IPS-18a (cell line): ENCODE measurements around the gene TFDP2.
A peak's percentile ranks its signal among the peaks of the same experiment; 100 is the strongest.

ENCODE experiments used
- H3K27ac ChIP-seq: one replicate; pipeline ENCODE4 v1.5.1; 2013; ENCODE audit warnings: low read length
- H3K27me3 ChIP-seq: one replicate; pipeline ENCODE4 v1.6.1; 2013; ENCODE audit warnings: mild to moderate bottlenecking, low read length; ENCODE audit not compliant: control insufficient read depth, insufficient read depth
- H3K36me3 ChIP-seq: one replicate; pipeline ENCODE4 v1.6.1; 2013; ENCODE audit warnings: low read depth, low read length; ENCODE audit not compliant: control insufficient read depth
- H3K4me1 ChIP-seq: one replicate; pipeline ENCODE4 v1.6.1; 2013; ENCODE audit warnings: low read depth, low read length; ENCODE audit not compliant: control insufficient read depth
- H3K4me3 ChIP-seq: one replicate; pipeline ENCODE4 v1.5.1; 2013; ENCODE audit warnings: low read length
- H3K9ac ChIP-seq: one replicate; pipeline ENCODE4 v1.6.1; 2013; ENCODE audit warnings: mild to moderate bottlenecking, low read length, moderate library complexity
- H3K9me3 ChIP-seq: one replicate; pipeline ENCODE4 v1.6.1; 2013; ENCODE audit warnings: low read depth, low read length; ENCODE audit not compliant: control insufficient read depth

The TFDP2 gene, protein sequence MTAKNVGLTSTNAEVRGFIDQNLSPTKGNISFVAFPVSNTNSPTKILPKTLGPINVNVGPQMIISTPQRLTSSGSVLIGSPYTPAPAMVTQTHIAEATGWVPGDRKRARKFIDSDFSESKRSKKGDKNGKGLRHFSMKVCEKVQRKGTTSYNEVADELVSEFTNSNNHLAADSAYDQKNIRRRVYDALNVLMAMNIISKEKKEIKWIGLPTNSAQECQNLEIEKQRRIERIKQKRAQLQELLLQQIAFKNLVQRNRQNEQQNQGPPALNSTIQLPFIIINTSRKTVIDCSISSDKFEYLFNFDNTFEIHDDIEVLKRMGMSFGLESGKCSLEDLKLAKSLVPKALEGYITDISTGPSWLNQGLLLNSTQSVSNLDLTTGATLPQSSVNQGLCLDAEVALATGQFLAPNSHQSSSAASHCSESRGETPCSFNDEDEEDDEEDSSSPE

DNA sequence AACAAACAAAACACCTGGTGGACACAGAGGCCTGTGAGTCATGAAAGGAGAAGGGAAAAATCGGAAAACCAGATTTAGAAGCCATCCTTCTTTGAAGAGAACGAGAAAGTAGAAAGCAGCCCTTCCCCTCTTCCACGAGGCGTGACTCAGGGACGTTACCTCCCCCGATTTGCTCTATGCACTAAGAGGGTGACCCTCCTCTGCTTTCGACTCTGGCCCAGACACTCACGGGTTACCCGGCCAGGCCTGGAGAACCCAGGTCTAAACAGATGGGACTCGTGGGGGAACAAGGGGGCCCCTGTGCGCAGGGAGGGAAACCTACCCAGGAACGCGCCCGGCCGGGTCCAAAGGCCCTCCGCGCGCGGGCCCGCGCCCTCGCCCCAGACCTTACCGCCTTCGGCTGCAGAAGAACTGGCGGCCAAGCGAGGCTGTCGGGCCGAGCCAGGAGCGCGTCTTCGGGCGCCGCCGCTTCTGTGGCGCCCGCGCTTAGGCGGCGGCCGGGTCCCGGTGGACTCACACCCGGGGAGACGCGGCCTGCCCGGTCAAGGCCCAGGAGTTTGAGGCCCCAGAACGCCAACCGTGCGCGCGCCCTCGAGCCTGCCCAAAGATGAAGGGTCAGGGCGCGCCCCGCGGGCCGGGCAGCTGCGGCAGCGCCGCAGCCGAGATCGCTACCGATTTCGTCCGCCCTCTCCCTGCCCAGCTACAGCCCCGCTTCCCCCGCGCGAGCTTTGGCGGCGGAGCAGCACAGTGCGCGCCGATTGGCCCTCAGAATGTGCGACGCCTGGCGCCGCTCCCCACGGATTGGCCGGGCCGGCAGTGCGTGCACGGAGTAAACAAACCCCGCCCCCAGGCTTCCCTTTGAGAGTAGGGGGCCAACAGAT, at the start of gene TFDP2:
Gene TFDP2, minus strand, starts transcription at position 753 of the 881 bp plus-strand sequence. CDS start 47,795 bp downstream, outside the sequence.
- peaks cover 26% of the 10 kb centered on the region for H3K27me3 ChIP-seq
- H3K4me3 ChIP-seq: peak within 1 kb of the TSS; percentile 93
- no peaks in the 10 kb centered on the region for H3K9me3 ChIP-seq
- peaks cover 7% of the 10 kb centered on the region for H3K4me1 ChIP-seq
- no peaks in the 10 kb centered on the region for H3K36me3 ChIP-seq
- H3K9ac ChIP-seq: peak within 1 kb of the TSS; percentile 87
- H3K27ac ChIP-seq: no peak within 1 kb of the TSS

DNA sequence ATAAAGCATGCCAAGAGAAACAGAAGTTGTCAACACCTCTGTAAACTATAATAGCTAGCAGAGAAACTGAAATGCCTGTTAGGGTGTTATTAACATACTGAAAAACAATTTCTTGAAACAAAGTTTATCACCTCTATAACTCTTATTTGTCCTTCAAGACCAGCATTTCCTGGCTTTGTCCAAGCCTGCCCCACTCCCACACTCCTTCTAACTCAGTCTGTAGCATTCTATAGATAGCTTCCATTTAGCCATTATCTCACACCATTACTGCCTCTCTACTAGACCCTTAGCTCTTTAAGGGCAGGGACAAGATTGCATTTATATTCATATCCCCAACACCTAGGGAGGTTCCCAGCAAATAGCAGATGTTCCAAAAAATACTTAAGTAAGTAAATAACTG, 39.5 kb upstream of the TFDP2 start:
- H3K4me3 ChIP-seq: no peak overlapping the region
- H3K4me1 ChIP-seq: no peaks in the 10 kb centered on the region
- H3K9ac ChIP-seq: no peak overlapping the region
- H3K27ac ChIP-seq: no peak overlapping the region
- H3K9me3 ChIP-seq: no peaks in the 10 kb centered on the region
- no peaks in the 10 kb centered on the region for H3K36me3 ChIP-seq
- H3K27me3 ChIP-seq: no peaks in the 10 kb centered on the region

DNA sequence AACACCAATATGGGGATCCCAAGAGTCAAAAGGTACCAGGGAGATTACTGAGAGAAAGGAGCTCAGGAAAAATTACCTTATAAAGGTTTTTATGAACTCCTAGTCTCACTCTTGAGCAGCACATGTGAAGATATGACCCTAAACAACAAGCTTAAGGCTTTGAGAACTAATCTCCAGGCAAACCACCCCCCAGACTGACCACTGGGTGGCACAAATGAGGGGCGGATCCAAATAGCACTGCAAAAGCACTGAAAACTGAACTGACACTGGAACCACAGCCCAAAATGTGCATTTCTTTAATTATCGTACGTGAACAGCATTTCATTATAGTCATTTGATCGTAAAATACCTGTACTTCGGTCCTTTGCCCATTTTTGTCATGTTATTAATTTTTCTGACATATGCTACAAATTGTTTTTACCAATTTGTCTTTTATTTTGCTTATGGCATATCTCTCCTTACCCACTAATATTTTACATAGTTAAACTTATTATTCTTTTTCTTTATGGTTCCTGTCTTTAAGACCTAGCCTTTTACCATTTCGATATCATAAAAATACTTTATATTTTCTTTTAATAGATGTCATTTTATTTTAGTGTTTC, 31.5 kb upstream of the TFDP2 start:
- Histone ChIP-seq H3K9ac (no peak overlapping the region), H3K4me3 (no peak overlapping the region), H3K27ac (no peak overlapping the region), H3K9me3 (no peaks in the 10 kb centered on the region), H3K27me3 (no peaks in the 10 kb centered on the region), H3K36me3 (peaks cover 5% of the 10 kb centered on the region), H3K4me1 (no peaks in the 10 kb centered on the region)

DNA sequence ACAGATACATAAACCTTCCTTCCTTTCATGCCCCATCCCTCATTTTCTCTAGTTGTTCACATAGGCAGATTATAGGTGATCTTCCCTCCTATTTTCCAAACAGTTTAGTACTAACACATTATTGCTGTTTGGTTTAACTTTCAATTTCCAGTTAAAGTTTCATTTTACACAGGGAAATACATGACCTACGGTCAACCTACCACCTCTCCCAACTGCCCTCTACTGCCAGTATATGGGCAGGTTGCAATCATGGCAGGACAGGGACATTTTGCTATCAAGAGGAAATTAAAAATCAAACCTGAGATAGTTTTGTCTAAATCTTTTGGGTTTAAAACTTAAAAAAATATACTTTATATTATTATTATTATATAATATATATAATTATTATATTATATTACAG, 26.1 kb upstream of the TFDP2 start:
- H3K36me3 ChIP-seq: peaks cover 5% of the 10 kb centered on the region
- no peaks in the 10 kb centered on the region for H3K4me1 ChIP-seq
- H3K4me3 ChIP-seq: no peak overlapping the region
- no peaks in the 10 kb centered on the region for H3K27me3 ChIP-seq
- H3K9ac ChIP-seq: no peak overlapping the region
- no peak overlapping the region for H3K27ac ChIP-seq
- no peaks in the 10 kb centered on the region for H3K9me3 ChIP-seq

DNA sequence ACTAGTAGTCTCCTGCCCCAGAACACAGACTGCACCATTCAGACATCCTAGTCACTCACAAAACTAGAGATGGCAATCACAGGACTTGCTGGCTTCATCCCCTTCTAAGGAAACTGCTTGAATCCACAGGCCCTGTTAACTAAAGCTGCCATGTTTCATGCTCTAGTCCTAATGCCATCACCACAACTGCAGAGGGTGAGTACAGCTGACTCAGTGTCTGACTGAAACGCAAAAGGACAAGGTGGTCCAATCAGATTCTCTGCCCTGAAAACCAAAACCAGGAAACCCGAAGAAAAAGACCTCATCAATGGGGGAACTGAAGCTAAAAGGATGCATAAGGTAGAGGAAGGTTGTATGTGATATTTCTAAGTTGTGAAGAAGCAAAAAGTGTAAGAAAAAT, 25.2 kb upstream of the TFDP2 start:
- H3K27ac ChIP-seq: no peak overlapping the region
- H3K9me3 ChIP-seq: no peaks in the 10 kb centered on the region
- peaks cover 5% of the 10 kb centered on the region for H3K36me3 ChIP-seq
- no peak overlapping the region for H3K9ac ChIP-seq
- H3K4me3 ChIP-seq: no peak overlapping the region
- peaks cover 6% of the 10 kb centered on the region for H3K4me1 ChIP-seq
- no peaks in the 10 kb centered on the region for H3K27me3 ChIP-seq

DNA sequence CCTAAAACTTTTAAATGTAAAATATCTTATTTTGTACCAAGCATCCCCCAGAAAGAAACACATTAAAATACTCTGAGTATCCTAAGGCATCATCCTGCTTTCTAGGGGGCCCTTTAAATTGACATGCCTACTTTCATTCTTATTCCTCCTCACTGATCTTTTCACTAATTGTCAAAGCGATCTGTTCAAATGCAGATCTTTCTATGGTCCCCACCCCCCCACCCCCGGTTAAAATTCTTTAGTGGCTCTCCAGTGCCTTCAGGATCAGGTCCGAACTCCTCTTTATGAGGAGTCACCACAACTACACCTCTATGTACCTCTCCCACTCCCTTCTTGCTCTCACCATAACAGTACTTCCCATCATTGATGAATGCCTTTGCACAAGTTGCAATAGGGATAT, 19.2 kb upstream of the TFDP2 start:
- peak overlapping the region; percentile 22 for H3K4me3 ChIP-seq
- H3K27ac ChIP-seq: no peak overlapping the region
- no peaks in the 10 kb centered on the region for H3K36me3 ChIP-seq
- H3K9me3 ChIP-seq: no peaks in the 10 kb centered on the region
- no peak overlapping the region for H3K9ac ChIP-seq
- no peaks in the 10 kb centered on the region for H3K27me3 ChIP-seq
- peaks cover 30% of the 10 kb centered on the region for H3K4me1 ChIP-seq

DNA sequence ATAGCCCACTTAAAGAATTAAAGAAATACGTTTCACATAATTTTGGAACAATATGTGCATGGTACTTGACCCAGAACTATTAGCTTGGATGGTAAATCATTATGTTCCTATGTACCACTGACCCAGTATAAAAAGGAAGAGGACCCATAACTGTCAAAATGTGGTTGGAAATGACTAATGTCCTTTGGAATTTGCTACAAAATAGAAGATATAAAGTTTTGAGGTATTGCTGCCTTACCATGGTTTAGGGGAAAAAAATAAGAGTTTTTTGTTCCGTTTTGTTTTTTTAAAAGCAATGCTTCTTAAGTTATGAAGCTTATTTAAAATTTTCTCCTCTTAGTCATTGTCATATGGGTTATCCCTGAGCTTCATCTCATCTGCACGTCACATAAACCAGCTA, 15.8 kb upstream of the TFDP2 start:
- Histone ChIP-seq H3K9ac (no peak overlapping the region), H3K27me3 (no peaks in the 10 kb centered on the region), H3K4me1 (peaks cover 29% of the 10 kb centered on the region), H3K36me3 (no peaks in the 10 kb centered on the region), H3K9me3 (no peaks in the 10 kb centered on the region), H3K27ac (no peak overlapping the region), H3K4me3 (no peak overlapping the region)

DNA sequence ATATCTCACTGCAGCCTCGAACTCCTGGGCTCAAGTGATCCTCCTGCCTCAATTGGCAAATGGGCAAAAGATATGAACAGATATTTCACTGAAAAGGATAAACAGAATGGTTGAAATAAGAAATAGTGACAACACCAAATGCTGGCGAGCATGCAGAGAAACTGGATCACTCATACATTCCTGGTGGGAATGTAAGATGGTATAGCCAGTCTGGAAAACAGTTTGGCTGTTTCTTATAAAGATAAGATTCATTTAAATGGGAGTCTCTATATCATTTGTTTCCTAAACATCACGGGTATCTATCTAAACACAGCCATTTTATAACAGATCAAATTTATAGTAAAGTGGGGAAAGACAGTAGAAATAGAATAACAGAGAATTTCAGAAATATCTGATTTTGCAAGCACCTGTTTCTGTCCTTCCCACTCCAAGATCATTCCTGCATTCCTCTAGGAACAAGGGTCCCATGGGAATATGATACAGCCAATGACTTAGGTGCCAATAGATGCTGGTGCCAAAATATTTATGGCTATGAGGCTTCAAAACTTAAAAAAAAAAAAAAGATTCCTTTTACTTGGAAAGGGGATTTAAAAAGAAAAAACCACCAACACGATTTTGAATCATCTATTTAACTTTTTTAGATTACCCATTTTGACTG, 9.9 kb upstream of the TFDP2 start:
- Histone ChIP-seq H3K9ac (no peak overlapping the region), H3K27ac (no peak overlapping the region), H3K4me3 (no peak overlapping the region), H3K4me1 (peaks cover 2% of the 10 kb centered on the region), H3K36me3 (no peaks in the 10 kb centered on the region), H3K9me3 (no peaks in the 10 kb centered on the region), H3K27me3 (no peaks in the 10 kb centered on the region)

DNA sequence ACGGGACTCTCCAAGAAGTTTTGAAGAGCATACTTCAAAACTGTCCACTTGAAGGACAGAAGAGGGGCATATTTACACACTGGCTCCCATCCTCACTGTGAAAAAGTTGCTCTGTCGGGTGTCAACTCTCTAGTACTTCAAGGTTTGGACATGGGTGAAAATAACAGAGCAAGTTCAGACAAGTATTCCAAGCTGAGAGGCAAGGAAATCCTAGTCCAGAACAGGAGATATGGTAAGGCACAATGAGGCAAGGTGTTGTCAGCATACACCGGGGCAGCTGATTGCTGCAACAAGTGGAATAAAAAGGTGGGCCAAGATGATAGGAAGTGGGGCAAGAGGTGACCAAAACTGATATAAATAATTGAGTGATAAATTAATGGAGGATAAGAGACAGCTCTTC, 4.8 kb upstream of the TFDP2 start:
- Histone ChIP-seq H3K9ac (no peak overlapping the region), H3K4me3 (no peak overlapping the region), H3K36me3 (no peaks in the 10 kb centered on the region), H3K27ac (no peak overlapping the region), H3K9me3 (no peaks in the 10 kb centered on the region), H3K4me1 (no peaks in the 10 kb centered on the region), H3K27me3 (peaks cover 6% of the 10 kb centered on the region)

DNA sequence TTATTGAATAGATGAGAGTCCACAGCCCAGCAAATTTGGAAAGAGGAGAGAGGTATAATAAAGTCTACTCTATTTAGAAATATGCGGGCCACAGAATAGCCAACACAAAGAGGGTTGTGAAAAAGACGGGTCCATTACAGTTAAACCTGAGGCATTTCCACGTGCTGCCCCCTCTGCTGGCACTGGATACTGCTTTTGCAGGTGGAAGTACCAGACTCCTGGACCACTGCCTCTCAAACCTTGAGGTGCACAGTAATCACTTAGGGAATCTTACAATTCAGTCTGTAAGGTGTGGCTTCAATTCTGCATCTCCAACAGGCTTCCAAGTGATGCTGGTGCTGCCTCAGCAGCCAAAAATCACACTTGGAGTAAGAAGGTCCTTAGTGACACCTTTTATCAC, 3.0 kb upstream of the TFDP2 start:
- peaks cover 21% of the 10 kb centered on the region for H3K27me3 ChIP-seq
- H3K27ac ChIP-seq: no peak overlapping the region
- peaks cover 7% of the 10 kb centered on the region for H3K4me1 ChIP-seq
- H3K36me3 ChIP-seq: no peaks in the 10 kb centered on the region
- no peak overlapping the region for H3K4me3 ChIP-seq
- no peaks in the 10 kb centered on the region for H3K9me3 ChIP-seq
- no peak overlapping the region for H3K9ac ChIP-seq

DNA sequence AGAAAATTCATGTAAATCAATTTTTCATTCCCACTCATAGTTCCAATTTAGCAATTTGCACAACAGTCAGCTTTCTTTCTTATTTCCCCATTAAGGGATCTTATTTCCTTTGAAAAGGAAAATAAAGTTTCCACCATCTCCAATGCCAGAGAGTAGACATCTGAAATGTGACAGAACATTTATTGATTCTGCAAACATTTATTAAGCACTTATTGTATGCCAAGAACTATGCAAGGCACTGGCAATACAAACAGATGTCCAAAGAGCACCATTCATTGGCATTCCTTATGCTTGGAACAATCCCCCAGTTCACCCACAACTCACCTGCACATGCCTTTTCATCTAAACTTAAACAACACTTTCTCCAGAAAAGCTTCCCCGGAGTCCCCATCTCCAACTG, 2.5 kb upstream of the TFDP2 start:
- H3K36me3 ChIP-seq: no peaks in the 10 kb centered on the region
- H3K27me3 ChIP-seq: peaks cover 26% of the 10 kb centered on the region
- no peak overlapping the region for H3K27ac ChIP-seq
- no peak overlapping the region for H3K9ac ChIP-seq
- peaks cover 7% of the 10 kb centered on the region for H3K4me1 ChIP-seq
- no peaks in the 10 kb centered on the region for H3K9me3 ChIP-seq
- no peak overlapping the region for H3K4me3 ChIP-seq
